HG03521 (cell line): ENCODE measurements around the gene HIVEP2.
A peak's percentile ranks its signal among the peaks of the same experiment; 100 is the strongest.

Source experiments
- ATAC-seq: cut with Tn5 transposase; IDR thresholded peaks from one replicate; pipeline ENCODE4 v1.9.1; 2021; ENCODE audit warnings: mild to moderate bottlenecking, moderate library complexity; ENCODE audit not compliant: unreplicated experiment

The HIVEP2 gene

GRCh38 chr6:142750998-142751397 is 194.0 kb downstream of the HIVEP2 start:
- no peak for ATAC-seq

GRCh38 chr6:142749556-142749955 is 195.4 kb downstream of the HIVEP2 start:
- ATAC-seq, result no peak

- ATAC-seq, result peak; percentile 50
Measured at GRCh38 chr6:142746524-142746923, 198.5 kb downstream of the HIVEP2 start.

GRCh38 chr6:142744836-142745235 is 200.1 kb downstream of the HIVEP2 start:
- no peak for ATAC-seq

- ATAC-seq, result no peak
Measured at GRCh38 chr6:142740449-142740848, 204.5 kb downstream of the HIVEP2 start.

GRCh38 chr6:142738731-142739130 is 206.2 kb downstream of the HIVEP2 start:
- no peak for ATAC-seq

GRCh38 chr6:142738035-142738396 is 207.0 kb downstream of the HIVEP2 start:
- ATAC-seq, result no peak

- ATAC-seq, result no peak
Measured at GRCh38 chr6:142737368-142738034, 207.5 kb downstream of the HIVEP2 start.

GRCh38 chr6:142735204-142735603 is 209.8 kb downstream of the HIVEP2 start:
- ATAC-seq, result no peak

- no peak for ATAC-seq
Measured at GRCh38 chr6:142732790-142733189, 212.2 kb downstream of the HIVEP2 start.

- ATAC-seq, result no peak
Measured at GRCh38 chr6:142731611-142732010, 213.4 kb downstream of the HIVEP2 start.

GRCh38 chr6:142729618-142730017 is 215.4 kb downstream of the HIVEP2 start:
- no peak for ATAC-seq

GRCh38 chr6:142728910-142729481 is 216.0 kb downstream of the HIVEP2 start:
- ATAC-seq, result no peak

- ATAC-seq, result no peak
Measured at GRCh38 chr6:142728364-142728763, 216.6 kb downstream of the HIVEP2 start.

GRCh38 chr6:142726616-142727015 is 218.4 kb downstream of the HIVEP2 start:
- ATAC-seq, result no peak

- ATAC-seq, result no peak
Measured at GRCh38 chr6:142725024-142725770, 219.8 kb downstream of the HIVEP2 start.

- no peak for ATAC-seq
Measured at GRCh38 chr6:142722841-142723240, 222.1 kb downstream of the HIVEP2 start.

- ATAC-seq, result no peak
Measured at GRCh38 chr6:142722012-142722411, 223.0 kb downstream of the HIVEP2 start.

- ATAC-seq, result no peak
Measured at GRCh38 chr6:142721215-142721920, 223.6 kb downstream of the HIVEP2 start.

- ATAC-seq, result no peak
Measured at GRCh38 chr6:142718667-142719191, 226.2 kb downstream of the HIVEP2 start.

- no peak for ATAC-seq
Measured at GRCh38 chr6:142716097-142716496, 228.9 kb downstream of the HIVEP2 start.
